Spleen (tissue), 11 donors: Measurements from ENCODE around the gene SGCA. TPM values are rescaled to one million over a fixed set of nuclear protein-coding genes. Genes with fewer than 3 reads are reported as not detected.

Source experiments
- DNase-seq: peaks from one replicate; pipeline ENCODE4 v3.0.0-alpha.2; 2020
- H3K27ac ChIP-seq, 8 donors: fragments of 200-600 bp; sonication (generic) in 7 of 8; 1 replicate in 4 of 8; 2 replicates in 4 of 8; pipeline versions ENCODE4 v1.5.0 to v1.8.0; 2016 to 2021; ENCODE audit warnings: inconsistent platforms in 4 of 8, mild to moderate bottlenecking in 4 of 8, moderate library complexity in 1 of 8
- H3K27me3 ChIP-seq, 7 donors: fragments of 200-600 bp; sonication (generic) in 6 of 7; replicated peaks in 1 of 7; 1 replicate in 4 of 7; 2 replicates in 3 of 7; pipeline versions ENCODE4 v1.5.0 to v1.8.0; 2016 to 2021; ENCODE audit warnings: inconsistent platforms in 3 of 7, mild to moderate bottlenecking in 1 of 7
- H3K36me3 ChIP-seq, 6 donors: fragments of 200-600 bp; sonication (generic) in 5 of 6; 1 replicate in 4 of 6; 2 replicates in 2 of 6; pipeline versions ENCODE4 v1.5.0 to v1.8.0; 2016 to 2021; ENCODE audit warnings: inconsistent platforms in 2 of 6
- H3K4me1 ChIP-seq, 6 donors: fragments of 200-600 bp; sonication (generic) in 5 of 6; 1 replicate in 3 of 6; 2 replicates in 3 of 6; pipeline versions ENCODE4 v1.5.0 to v1.8.0; 2016 to 2021; ENCODE audit warnings: inconsistent platforms in 3 of 6
- H3K4me3 ChIP-seq, 8 donors: fragments of 200-600 bp; sonication (generic) in 7 of 8; 1 replicate in 4 of 8; 2 replicates in 4 of 8; pipeline versions ENCODE4 v1.5.0 to v1.8.0; 2016 to 2021; ENCODE audit warnings: inconsistent platforms in 4 of 8, mild to moderate bottlenecking in 4 of 8, moderate library complexity in 2 of 8
- H3K9me3 ChIP-seq, 8 donors: fragments of 200-600 bp; sonication (generic) in 7 of 8; 1 replicate in 4 of 8; 2 replicates in 4 of 8; pipeline versions ENCODE4 v1.5.0 to v1.8.0; 2016 to 2021; ENCODE audit warnings: inconsistent platforms in 4 of 8
- POLR2A ChIP-seq, 3 donors: fragments of 450-650 bp; IDR thresholded peaks; one replicate each; pipeline ENCODE4 v1.5.1; 2017; ENCODE audit warnings: antibody characterized with exemption in 3 of 3, mild to moderate bottlenecking in 1 of 3
- POLR2AphosphoS5 ChIP-seq, 3 donors: sonication (generic); formaldehyde crosslinking; IDR thresholded peaks; one replicate each; pipeline ENCODE4 v1.5.1; 2017; ENCODE audit warnings: antibody characterized with exemption in 3 of 3
- WGBS, 5 donors: extraction: QIAGEN DNeasy Blood & Tissue Kit in 3 of 5; methylation state at CpG; one replicate each; pipeline versions ENCODE4 v1.1.5 to v1.1.7; 2013 to 2018; 5-methylcytosine and 5-hydroxymethylcytosine counted together
- intact Hi-C: fragments of 100-400 bp; cut with DNase I; formaldehyde crosslinking; loops from one replicate; pipeline ENCODE4 v1.15.0; 2023; ENCODE audit warnings: low total_unique reads
- polyA plus RNA-seq, 3 donors: library from polyadenylated mRNA; stranded (reverse); fragments of 200-250 nt; gene quantifications; one replicate each; pipeline ENCODE4 v1.2.1, GENCODE V29; 2013
- total RNA-seq, 7 donors: library from RNA; depleted of rRNA in 3 of 7; stranded (reverse); fragments of >200 nt in 3 of 7; fragmentation: NEBNext Ultra II Directional in 4 of 7; extraction: Animal tissue kit (Norgen Biotek cat#: 25700) in 4 of 7; gene quantifications; one replicate each; pipeline versions ENCODE4 v1.1.0 to v1.2.1, GENCODE V29; 2016 to 2021
- TF ChIP-seq, protein P1 (sequence below), 11 experiments: fragments of 200-600 bp in 7 of 11; fragments of 450-650 bp in 4 of 11; sonication (generic) in 4 of 11; IDR thresholded peaks in 8 of 11; conservative IDR thresholded peaks in 3 of 11; 1 replicate in 7 of 11; 2 replicates in 4 of 11; pipeline versions ENCODE4 v1.4.0 to v1.8.0; 2016 to 2021; ENCODE audit warnings: antibody characterized with exemption in 11 of 11, inconsistent platforms in 4 of 11, mild to moderate bottlenecking in 1 of 11
- donor health status: healthy with polysubstance abuse.
- donor health status: DM: no; HTN: no; CAD: no; lungs with moderate emphysema.
- donor health status: DM: no; HTN: no; CAD: no.
- donor health status: Bipolar disorder and iron deficiency.
- donor health status: healthy.
- donor health status: DM: no; HTN: no; CAD: no.
- donor health status: DM: yes; HTN: yes; CAD: no.

Gene SGCA
- total and polyA plus RNA-seq, 10 donors = 1.2 to 5.9 (median 3.7) TPM; not detected in 1

DNA sequence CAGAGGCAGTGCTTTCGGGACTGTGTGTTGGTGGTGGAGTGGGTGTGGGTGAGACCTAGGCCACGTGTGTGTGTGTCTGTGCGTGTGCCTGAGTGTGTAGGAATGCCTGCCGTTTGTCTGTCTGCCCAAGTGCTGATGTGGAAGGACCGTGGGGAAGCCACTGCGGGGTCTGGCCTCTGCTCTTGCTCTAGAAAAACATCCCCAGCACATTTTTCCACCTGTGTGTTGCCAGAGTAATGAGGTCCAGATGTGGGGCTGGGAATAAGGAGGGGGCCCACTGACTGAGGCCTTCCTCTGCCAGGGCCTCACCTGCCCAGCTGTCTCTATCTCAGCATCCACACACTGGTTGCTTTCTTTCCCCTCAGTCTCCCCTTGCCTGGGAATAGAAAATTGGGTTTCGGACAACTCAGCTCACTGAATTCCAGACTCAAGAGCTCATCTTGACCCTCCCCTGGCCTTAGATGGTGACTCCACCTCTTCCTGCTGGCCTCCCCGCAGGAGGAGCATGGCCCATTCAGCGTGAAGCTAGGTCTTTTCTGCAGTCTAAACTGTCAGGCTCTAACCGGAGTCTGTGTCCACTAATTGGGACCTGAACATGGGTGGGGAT, 7.6 kb downstream of the SGCA start:
- intact Hi-C loops = no loop called here
- no peaks in the 10 kb centered on the region for H3K9me3 ChIP-seq
- H3K4me3 ChIP-seq = no peak overlapping the region
- no peak for DNase-seq
- peaks cover 9 to 36% (median 19%) of the 10 kb centered on the region in 6 donors for H3K4me1 ChIP-seq
- peak overlapping the region in 1 of 8 donors; percentile 21 for H3K27ac ChIP-seq
- no peaks in the 10 kb centered on the region for H3K36me3 ChIP-seq
- peaks cover 0 to 4% (median 0%) of the 10 kb centered on the region in 7 donors for H3K27me3 ChIP-seq
- TF ChIP-seq POLR2AphosphoS5 (IDR thresholded peaks at IDR 0.05) (no peak), POLR2A (IDR thresholded peaks at IDR 0.05) (no peak)
- 52 to 80% (median 73%) methylated on average over 10 of the region's 10 CpGs for WGBS, 5 donors

DNA sequence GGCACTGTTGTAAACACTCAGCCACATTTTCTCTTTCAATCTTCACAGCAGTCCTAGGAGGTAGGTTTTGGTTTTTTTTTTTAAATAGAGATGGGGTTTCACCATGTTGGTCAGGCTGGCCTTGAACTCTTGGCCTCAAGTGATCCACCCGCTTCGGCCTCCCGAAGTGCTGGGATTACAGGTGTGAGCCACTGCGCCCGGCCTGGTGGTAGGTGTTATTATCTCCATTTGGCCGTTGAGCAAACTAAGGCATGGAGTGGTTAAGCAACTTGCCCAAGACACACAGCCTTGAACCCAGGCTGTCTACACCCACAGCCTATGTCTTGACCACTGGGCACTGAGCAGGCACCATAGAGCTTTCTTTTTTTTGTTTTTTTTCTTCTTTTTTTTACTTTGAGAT, 8.6 kb downstream of the SGCA start:
- no peaks in the 10 kb centered on the region for H3K9me3 ChIP-seq
- H3K36me3 ChIP-seq = no peaks in the 10 kb centered on the region
- TF ChIP-seq POLR2AphosphoS5 (IDR thresholded peaks at IDR 0.05) (no peak), POLR2A (IDR thresholded peaks at IDR 0.05) (no peak)
- TF ChIP-seq, protein P1, sequence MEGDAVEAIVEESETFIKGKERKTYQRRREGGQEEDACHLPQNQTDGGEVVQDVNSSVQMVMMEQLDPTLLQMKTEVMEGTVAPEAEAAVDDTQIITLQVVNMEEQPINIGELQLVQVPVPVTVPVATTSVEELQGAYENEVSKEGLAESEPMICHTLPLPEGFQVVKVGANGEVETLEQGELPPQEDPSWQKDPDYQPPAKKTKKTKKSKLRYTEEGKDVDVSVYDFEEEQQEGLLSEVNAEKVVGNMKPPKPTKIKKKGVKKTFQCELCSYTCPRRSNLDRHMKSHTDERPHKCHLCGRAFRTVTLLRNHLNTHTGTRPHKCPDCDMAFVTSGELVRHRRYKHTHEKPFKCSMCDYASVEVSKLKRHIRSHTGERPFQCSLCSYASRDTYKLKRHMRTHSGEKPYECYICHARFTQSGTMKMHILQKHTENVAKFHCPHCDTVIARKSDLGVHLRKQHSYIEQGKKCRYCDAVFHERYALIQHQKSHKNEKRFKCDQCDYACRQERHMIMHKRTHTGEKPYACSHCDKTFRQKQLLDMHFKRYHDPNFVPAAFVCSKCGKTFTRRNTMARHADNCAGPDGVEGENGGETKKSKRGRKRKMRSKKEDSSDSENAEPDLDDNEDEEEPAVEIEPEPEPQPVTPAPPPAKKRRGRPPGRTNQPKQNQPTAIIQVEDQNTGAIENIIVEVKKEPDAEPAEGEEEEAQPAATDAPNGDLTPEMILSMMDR (IDR thresholded peaks at IDR 0.05 in 8 of 11, conservative IDR thresholded peaks at IDR 0.05 in 3 of 11) = no peak
- peaks cover 10 to 32% (median 17%) of the 10 kb centered on the region in 6 donors for H3K4me1 ChIP-seq
- DNase-seq = no peak
- intact Hi-C loops = no loop called here
- H3K4me3 ChIP-seq = no peak overlapping the region
- no peaks in the 10 kb centered on the region for H3K27me3 ChIP-seq
- no peak overlapping the region for H3K27ac ChIP-seq
- 78 to 81% (median 79%) methylated on average over 6 of the region's 6 CpGs for WGBS, 5 donors

DNA sequence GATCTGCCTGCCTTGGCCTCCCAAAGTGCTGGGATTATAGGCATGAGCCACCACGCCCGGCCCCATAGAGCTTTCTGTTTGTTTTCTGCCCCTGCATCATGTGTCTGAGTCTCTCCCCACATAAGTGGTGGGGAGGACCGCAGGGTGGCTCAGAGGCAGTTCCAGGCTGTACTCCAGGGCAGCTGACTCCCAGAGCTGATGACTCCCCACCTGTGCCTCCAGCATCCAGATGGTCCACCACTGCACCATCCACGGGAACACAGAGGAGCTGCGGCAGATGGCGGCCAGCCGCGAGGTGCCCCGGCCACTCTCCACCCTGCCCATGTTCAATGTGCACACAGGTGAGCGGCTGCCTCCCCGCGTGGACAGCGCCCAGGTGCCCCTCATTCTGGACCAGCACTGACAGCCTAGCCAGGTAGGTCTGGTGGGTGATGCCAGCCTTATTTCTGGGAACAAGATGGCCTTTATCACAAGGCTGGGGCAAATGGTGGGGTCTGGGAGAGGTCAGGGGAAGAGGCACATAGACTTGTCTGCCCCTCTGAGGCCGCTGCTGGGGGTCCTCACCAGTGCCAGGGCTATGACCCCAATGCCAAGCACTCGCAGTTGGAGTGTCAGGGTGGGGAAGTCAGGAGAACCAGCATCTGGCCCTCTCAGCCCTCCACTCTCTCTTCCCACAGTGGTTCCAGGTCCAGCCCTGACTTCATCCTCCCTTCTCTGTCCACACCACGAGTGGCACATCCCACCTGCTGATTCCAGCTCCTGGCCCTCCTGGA, 9.4 kb downstream of the SGCA start:
- no peaks in the 10 kb centered on the region for H3K36me3 ChIP-seq
- H3K27ac ChIP-seq = no peak overlapping the region
- no peaks in the 10 kb centered on the region for H3K9me3 ChIP-seq
- intact Hi-C loops = no loop called here
- WGBS, 5 donors = 80 to 97% (median 93%) methylated on average over 10 to 16 of the region's 16 CpGs
- no peaks in the 10 kb centered on the region for H3K27me3 ChIP-seq
- H3K4me3 ChIP-seq = no peak overlapping the region
- peaks cover 10 to 30% (median 17%) of the 10 kb centered on the region in 6 donors for H3K4me1 ChIP-seq
- DNase-seq = no peak
- TF ChIP-seq POLR2A (IDR thresholded peaks at IDR 0.05) = no peak
- TF ChIP-seq, protein P1 (IDR thresholded peaks at IDR 0.05 in 8 of 11, conservative IDR thresholded peaks at IDR 0.05 in 3 of 11) = no peak
- no peak for TF ChIP-seq POLR2AphosphoS5 (IDR thresholded peaks at IDR 0.05)

DNA sequence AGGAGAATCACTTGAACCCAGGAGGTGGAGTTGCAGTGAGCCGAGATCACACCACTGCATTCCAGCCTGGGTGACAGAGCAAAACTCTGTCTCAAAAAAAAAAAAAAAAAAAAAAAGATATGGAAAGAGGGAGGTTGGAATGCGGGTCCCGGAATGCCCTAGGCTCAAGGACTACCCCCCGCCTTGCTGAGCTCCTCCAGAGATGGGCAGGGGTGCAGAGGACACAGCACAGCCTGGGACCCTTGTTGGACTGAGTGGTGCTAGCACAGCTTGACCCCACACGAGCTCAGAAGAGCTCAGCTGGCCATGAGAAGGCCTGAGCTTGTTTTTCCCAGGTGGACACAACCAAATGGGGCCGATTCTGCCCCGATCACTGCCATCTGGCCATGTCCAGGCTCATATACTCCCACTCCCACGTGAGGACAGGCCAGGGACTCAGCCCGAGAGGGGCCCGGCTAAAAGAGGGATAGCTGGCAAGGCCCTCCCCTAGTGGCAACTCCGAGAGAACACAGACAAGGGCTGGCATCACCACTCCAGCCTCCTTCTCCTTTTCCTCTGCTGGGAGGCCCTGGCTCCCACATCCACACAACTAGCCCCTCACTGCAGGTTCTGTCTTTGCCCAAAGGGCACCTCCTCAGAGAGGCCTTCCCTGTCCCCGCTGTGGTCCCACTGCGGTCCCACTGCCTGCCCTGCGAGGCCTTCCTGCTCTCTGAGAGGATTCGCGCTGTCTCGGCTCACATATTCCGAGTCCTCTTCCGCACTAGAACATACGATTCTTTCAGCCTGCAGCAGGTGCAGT, 11.0 kb downstream of the SGCA start:
- Histone ChIP-seq H3K9me3 (no peaks in the 10 kb centered on the region), H3K27me3 (no peaks in the 10 kb centered on the region), H3K27ac (peak overlapping the region in 3 of 8 donors; percentile 6 to 65 (median 15)), H3K36me3 (no peaks in the 10 kb centered on the region), H3K4me1 (peaks cover 10 to 34% (median 17%) of the 10 kb centered on the region in 6 donors), H3K4me3 (no peak overlapping the region)
- DNase-seq = no peak
- TF ChIP-seq, protein P1 (IDR thresholded peaks at IDR 0.05 in 8 of 11, conservative IDR thresholded peaks at IDR 0.05 in 3 of 11) = no peak
- TF ChIP-seq POLR2A (IDR thresholded peaks at IDR 0.05) = no peak
- TF ChIP-seq POLR2AphosphoS5 (IDR thresholded peaks at IDR 0.05) = no peak
- intact Hi-C loops = no loop called here
- 83 to 92% (median 89%) methylated on average over 19 to 20 of the region's 20 CpGs for WGBS, 5 donors
